HUES64 (cell line): ENCODE measurements around the gene ZSWIM6.

ENCODE experiments used
- H3K27ac ChIP-seq: 2 replicates; pipeline ENCODE4 v1.7.0; 2013; ENCODE audit warnings: low read depth, low read length, inconsistent platforms
- H3K27me3 ChIP-seq: 2 replicates; pipeline ENCODE4 v1.6.1; 2013; ENCODE audit warnings: mild to moderate bottlenecking, low read length; ENCODE audit not compliant: insufficient read depth
- H3K36me3 ChIP-seq: 2 replicates; pipeline ENCODE4 v1.6.1; 2013; ENCODE audit warnings: mild to moderate bottlenecking, low read length; ENCODE audit not compliant: insufficient read depth
- H3K4me1 ChIP-seq: 2 replicates; pipeline ENCODE4 v1.6.1; 2013; ENCODE audit warnings: mild to moderate bottlenecking, low read length, moderate library complexity; ENCODE audit not compliant: insufficient read depth
- H3K4me3 ChIP-seq: 2 replicates; pipeline ENCODE4 v1.5.1; 2013; ENCODE audit warnings: mild to moderate bottlenecking, low read length, moderate library complexity
- H3K9ac ChIP-seq: 2 replicates; pipeline ENCODE4 v1.6.1; 2013; ENCODE audit warnings: mild to moderate bottlenecking, low read depth, low read length
- H3K9me3 ChIP-seq: 2 replicates; pipeline ENCODE4 v1.6.1; 2013; ENCODE audit warnings: low read depth, low read length; ENCODE audit not compliant: insufficient read depth
- WGBS: fragments of 150-250, 120-280 bp; methylation state at CpG from one replicate; pipeline ENCODE4 v1.1.7; 2013; ENCODE audit warnings: missing lambda C conversion rate; 5-methylcytosine and 5-hydroxymethylcytosine counted together

Gene ZSWIM6

DNA sequence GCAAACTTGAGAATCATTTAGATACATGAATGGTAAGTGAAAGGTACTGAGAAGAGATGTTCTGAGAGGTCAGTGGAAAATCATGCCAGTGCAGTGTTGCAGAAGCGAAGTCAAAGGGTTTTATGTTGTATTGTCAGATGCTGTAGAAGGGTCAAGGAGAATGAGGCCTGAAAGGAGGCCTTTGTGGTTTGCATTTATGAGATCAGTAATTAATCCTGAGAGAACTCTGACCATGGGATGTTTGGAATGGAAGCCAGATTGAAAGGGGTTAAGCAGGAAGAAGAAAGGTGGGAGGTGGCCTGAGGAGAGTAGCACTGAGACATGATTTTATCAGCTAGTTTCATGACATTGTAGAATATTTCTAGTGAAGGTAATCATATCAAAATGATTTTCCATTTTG, 97.8 kb downstream of the ZSWIM6 start:
- Histone ChIP-seq H3K27ac (no peak overlapping the region), H3K36me3 (no peaks in the 10 kb centered on the region), H3K4me1 (peaks cover 28% of the 10 kb centered on the region), H3K9me3 (no peaks in the 10 kb centered on the region), H3K27me3 (no peaks in the 10 kb centered on the region), H3K4me3 (no peak overlapping the region), H3K9ac (no peak overlapping the region)
- 96% methylated on average over 1 of the region's 1 CpG for WGBS

DNA sequence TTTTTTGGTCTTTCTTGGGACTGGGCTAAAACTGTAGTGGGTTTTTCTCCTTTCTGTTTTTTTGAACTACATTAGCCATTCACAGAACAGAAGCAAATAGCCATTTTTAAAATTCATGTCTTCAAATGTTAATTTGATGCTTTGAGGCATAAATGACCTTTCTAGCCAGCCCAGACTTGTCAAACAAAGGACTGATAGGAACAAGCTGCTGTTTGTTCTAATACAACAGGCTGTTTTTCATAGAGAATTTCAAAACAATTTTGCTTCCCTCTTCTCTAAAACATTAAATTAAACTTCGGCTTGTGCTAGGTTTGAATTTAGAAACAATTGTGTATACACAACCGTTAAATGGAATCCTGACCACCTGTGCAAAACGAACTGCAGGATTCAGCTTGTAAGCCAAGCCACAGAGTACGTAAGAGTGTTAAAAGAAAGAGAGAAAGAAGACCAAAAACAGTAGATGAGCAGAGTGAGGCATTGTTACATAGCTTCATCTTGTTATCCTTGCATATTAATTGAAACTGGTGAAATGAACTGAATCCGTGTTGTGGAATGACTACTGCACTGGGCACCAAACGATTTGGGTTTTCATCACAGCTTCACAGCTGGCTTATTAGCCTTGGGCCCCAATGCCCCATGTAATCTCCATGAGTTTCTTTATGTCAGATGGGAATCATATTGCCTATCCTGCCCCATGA, 100.0 kb downstream of the ZSWIM6 start:
- Histone ChIP-seq H3K27me3 (no peaks in the 10 kb centered on the region), H3K4me1 (peaks cover 28% of the 10 kb centered on the region), H3K4me3 (no peak overlapping the region), H3K27ac (peak overlapping the region; percentile 12; the same call in 1 of the 2 replicates), H3K9me3 (no peaks in the 10 kb centered on the region), H3K36me3 (no peaks in the 10 kb centered on the region), H3K9ac (no peak overlapping the region)
- WGBS: 86% methylated on average over 6 of the region's 6 CpGs

DNA sequence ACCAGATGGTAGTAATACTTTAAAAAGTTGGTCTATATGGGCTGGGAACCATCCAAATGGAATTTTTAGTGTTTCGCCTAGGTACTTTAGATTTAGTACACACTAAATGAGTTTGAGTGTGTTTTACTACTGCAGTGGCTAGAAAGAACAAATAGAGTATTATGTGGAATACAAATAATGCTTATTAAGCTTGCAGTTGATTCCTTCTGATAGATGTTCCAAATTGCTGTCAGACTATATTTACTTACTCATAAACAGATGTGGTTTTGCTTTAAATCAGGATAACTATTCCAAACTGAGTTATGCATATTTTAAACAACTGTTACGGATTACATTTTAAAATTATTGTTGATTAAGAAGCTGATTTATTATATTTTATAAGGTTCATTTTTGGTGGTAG, 103.3 kb downstream of the ZSWIM6 start:
- no peak overlapping the region for H3K27ac ChIP-seq
- no peak overlapping the region for H3K4me3 ChIP-seq
- no peaks in the 10 kb centered on the region for H3K36me3 ChIP-seq
- H3K9ac ChIP-seq: no peak overlapping the region
- WGBS: 98% methylated on average over 2 of the region's 2 CpGs
- H3K4me1 ChIP-seq: peaks cover 11% of the 10 kb centered on the region
- H3K9me3 ChIP-seq: no peaks in the 10 kb centered on the region
- H3K27me3 ChIP-seq: no peaks in the 10 kb centered on the region

DNA sequence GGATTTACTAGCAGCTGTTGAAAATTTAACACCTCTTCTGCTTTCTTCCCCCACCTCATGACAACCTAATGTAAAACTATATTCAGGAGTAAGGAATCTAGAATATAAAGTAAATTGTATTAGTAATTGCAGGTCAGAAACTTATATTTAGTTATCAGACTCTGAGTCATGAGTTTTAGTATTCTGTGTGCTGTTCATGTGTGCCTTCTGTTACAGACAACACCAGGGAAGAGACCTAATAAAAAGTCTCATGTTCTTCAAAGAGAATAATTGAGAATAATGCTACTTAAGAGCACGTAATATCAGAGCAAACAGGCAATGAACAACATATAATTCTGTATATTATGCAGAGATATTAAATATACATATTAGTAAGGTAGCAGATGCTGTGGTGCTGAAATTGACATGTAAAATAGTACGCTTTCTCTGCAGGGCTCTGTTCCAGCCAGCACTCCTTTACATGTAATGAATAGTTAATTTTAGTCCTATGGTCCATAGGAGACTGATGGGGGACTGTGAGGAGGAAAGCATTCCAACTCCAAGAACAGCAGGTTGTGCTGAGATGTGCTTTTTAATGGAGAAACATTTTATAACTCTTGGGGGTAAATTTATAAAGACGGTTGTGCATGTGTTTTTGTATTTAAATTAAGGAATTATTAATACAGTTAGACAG, 106.4 kb downstream of the ZSWIM6 start:
- Histone ChIP-seq H3K4me3 (no peak overlapping the region), H3K9me3 (peaks cover 23% of the 10 kb centered on the region), H3K36me3 (no peaks in the 10 kb centered on the region), H3K9ac (no peak overlapping the region), H3K27me3 (no peaks in the 10 kb centered on the region), H3K4me1 (no peaks in the 10 kb centered on the region), H3K27ac (no peak overlapping the region)
- 84% methylated on average over 2 of the region's 3 CpGs for WGBS

DNA sequence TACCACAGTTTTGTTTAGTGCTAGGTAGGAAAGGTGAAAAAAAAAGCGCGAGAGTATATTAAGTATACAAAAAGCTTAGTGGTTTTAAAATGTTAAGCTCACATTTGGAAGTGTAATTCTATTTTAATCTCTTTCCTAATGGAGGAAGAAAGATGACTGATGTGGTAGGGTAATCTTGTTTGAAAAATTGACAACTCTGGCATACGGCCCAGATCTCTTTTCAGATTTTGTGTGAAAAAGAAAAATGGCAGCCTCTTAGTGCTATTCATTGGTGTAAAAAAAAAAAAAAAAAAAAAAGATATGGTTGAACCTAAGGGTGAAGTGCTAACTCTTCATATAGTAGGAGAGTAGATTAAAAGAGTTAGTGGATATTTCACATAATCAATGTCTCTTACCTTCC, 108.0 kb downstream of the ZSWIM6 start:
- H3K27ac ChIP-seq: no peak overlapping the region
- H3K9me3 ChIP-seq: peaks cover 25% of the 10 kb centered on the region
- H3K4me1 ChIP-seq: no peaks in the 10 kb centered on the region
- 95% methylated on average over 3 of the region's 3 CpGs for WGBS
- H3K4me3 ChIP-seq: no peak overlapping the region
- H3K36me3 ChIP-seq: peaks cover under 1% of the 10 kb centered on the region; the same call in 1 of the 2 replicates
- H3K9ac ChIP-seq: no peak overlapping the region
- H3K27me3 ChIP-seq: no peaks in the 10 kb centered on the region

DNA sequence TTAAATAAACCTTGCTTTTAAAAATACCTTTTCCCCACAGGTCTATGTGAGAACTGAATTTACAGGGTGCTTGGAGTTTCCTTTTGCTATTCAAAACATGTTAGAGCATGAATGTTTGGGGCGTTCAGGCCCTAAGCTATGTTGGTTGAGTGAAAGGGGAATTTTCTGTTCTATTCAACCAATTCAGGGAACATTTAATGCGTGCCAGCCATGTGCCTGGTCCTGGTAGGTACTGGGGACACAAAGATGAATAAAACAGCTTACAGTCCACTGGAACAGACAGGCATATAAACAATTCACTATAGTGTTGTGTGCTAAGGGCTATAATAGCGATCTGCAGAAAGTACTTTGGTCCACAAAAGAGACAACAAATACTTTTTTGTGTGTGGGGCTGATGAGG, 108.5 kb downstream of the ZSWIM6 start:
- 71% methylated on average over 3 of the region's 3 CpGs for WGBS
- H3K36me3 ChIP-seq: peaks cover 3% of the 10 kb centered on the region; the same call in 1 of the 2 replicates
- no peak overlapping the region for H3K27ac ChIP-seq
- peaks cover 25% of the 10 kb centered on the region for H3K9me3 ChIP-seq
- H3K27me3 ChIP-seq: no peaks in the 10 kb centered on the region
- no peaks in the 10 kb centered on the region for H3K4me1 ChIP-seq
- no peak overlapping the region for H3K9ac ChIP-seq
- H3K4me3 ChIP-seq: no peak overlapping the region

DNA sequence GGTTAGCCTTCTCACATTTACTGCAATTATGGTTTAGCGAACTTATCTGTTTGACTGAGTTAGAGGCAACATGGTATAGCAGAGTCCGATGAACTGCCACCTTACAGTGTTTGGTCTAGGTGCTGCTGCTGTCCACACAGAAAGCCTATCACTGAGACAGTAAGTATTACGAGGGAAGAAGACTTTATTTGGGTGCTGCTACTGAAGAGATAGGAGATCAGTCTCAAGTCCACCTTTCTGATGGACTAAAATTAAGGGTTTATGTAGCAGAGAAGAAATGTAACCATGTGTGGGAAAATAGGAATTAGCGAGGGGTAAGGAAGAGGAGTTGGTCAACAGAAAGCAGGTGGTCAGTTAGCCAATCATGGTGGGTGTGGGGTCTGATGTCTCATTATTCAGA, 109.7 kb downstream of the ZSWIM6 start:
- Histone ChIP-seq H3K4me3 (no peak overlapping the region), H3K27ac (no peak overlapping the region), H3K27me3 (no peaks in the 10 kb centered on the region), H3K36me3 (peaks cover 3% of the 10 kb centered on the region; the same call in 1 of the 2 replicates), H3K9ac (no peak overlapping the region), H3K9me3 (peaks cover 25% of the 10 kb centered on the region), H3K4me1 (no peaks in the 10 kb centered on the region)
- WGBS: 95% methylated on average over 4 of the region's 4 CpGs

DNA sequence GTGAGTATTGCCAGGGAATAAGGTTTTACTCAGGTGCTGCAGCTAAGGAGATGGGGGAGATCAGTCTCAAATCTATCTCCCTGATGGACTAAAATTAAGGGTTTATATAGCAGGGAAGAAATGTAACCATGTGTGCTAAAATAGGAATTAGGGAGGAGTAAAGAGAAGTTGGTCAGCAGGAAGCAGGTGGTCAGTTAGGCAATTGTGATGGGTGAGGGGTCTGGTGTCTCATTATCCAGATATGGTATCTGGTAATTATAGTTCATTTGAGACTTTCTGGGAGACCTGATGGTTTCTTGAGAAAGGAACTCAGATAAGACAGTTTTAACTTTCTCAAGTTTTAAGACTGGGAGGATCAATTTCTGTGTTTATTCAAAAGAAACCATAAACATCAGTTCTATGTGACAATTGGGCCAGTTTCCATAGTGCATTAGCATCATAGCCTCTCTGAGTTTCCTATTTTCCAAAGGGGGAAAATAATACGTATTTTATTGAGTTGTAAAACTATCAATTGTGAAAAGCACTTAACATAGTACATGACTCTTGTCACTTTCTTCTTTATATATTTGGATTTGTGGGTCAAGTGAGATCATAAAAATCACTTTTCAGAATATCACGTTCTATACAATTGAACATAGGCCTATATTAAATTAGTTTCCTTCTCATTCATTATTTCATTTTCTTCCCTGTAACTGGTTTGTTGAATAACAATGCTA, 115.9 kb downstream of the ZSWIM6 start:
- Histone ChIP-seq H3K9ac (no peak overlapping the region), H3K36me3 (peaks cover 3% of the 10 kb centered on the region; the same call in 1 of the 2 replicates), H3K4me1 (peaks cover 19% of the 10 kb centered on the region; the same call in 1 of the 2 replicates), H3K9me3 (peaks cover 15% of the 10 kb centered on the region), H3K27ac (no peak overlapping the region), H3K27me3 (no peaks in the 10 kb centered on the region), H3K4me3 (no peak overlapping the region)
- WGBS: no CpG with 5 or more reads among the region's 2 CpGs

DNA sequence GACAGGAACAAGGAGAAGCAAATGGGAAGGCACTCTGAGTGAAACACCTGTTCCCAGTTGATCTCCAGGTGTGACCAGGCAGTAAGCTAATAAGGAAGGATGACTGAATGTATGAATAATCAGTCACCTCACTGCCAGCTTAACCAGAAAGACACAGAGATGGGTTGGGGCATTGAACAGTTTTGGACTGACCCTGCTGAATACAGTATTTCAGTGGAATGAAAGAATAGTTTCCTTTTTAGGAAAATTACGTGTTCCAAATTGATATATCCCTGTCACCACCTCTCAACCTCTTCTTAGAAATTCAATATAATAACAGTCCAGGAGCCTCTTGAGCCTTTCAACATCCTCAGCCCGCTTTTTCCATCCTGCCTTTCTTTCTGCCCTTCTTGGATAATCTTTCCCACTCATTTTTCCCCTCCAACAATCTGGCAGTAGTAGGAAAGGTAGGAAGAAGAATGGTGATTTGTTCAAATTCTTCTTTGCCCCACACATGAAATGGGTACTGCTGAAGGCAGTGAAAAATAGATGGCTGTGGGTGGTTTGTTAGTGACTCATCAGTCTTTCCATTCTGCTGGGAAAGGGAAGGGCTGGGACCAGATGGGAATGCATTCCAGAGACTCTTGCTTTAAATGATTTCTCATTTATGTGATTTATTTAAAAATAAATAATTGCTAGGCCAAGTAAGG, 117.9 kb downstream of the ZSWIM6 start:
- H3K9ac ChIP-seq: no peak overlapping the region
- H3K36me3 ChIP-seq: peaks cover 3% of the 10 kb centered on the region; the same call in 1 of the 2 replicates
- H3K4me1 ChIP-seq: peaks cover 22% of the 10 kb centered on the region; the same call in 1 of the 2 replicates
- no peak overlapping the region; the same call in 1 of the 2 replicates for H3K27ac ChIP-seq
- no peaks in the 10 kb centered on the region for H3K27me3 ChIP-seq
- no peak overlapping the region for H3K4me3 ChIP-seq
- 97% methylated on average over 2 of the region's 2 CpGs for WGBS
- H3K9me3 ChIP-seq: peaks cover 8% of the 10 kb centered on the region; the same call in 1 of the 2 replicates

DNA sequence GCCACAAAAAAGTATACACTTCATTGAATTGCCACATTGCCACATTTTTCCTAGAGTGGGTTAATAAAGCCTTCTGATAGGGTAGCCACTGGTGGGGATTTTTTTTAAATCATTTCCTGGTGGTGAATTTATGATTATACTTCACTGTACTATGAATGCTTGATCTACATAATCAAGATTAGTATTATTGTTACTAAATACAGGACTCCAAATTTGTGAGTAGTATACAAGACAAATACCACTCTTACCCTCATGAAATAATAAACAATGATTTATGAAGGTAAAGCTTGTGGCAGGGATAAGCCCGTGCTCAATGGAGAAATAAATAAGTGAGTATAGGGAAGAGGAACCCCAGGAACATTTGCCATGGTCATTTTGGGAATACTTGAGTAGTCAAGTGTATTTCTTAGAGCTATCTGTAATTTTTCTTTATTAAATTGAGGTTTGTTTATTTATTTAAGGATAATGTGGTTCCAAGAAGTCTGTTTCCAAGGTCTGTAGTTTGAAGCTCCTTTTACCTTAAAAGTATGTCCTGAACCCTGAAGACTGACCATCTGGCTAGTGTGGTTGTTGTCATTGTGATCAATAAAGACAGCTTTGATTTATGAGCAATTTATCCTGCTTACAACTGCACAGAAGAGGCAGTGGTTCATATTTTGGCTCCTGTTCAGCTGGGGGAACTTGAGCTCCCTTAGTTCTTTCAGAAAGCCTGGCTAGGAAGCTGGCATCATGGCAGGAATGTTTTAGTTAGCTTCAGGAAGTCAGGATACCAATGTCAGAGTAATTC, 118.6 kb downstream of the ZSWIM6 start:
- no peaks in the 10 kb centered on the region for H3K27me3 ChIP-seq
- no peak overlapping the region for H3K4me3 ChIP-seq
- H3K27ac ChIP-seq: peak overlapping the region; percentile 37; the same call in 1 of the 2 replicates
- peaks cover 28% of the 10 kb centered on the region; the same call in 1 of the 2 replicates for H3K4me1 ChIP-seq
- 92% methylated on average over 1 of the region's 1 CpG for WGBS
- peaks cover 8% of the 10 kb centered on the region; the same call in 1 of the 2 replicates for H3K9me3 ChIP-seq
- no peaks in the 10 kb centered on the region for H3K36me3 ChIP-seq
- H3K9ac ChIP-seq: no peak overlapping the region
